ENCODE measurements around the gene SNX5.

GRCh38 chr20:18005170-18005989 is 36.8 kb upstream of the SNX5 start:
- TF ChIP-seq CTCF (conservative IDR thresholded peaks at IDR 0.05 in 1 of 2, IDR thresholded peaks at IDR 0.05 in 1 of 2; ENCODE audit: extremely low read depth in 1 of 2, insufficient read depth in 1 of 2, low read depth in 1 of 2, low read length in 2 of 2): no peak
- TF ChIP-seq EZH2 (IDR thresholded peaks at IDR 0.05; ENCODE audit: borderline replicate concordance, low read length): no peak

Measured in mammary epithelial cell (primary cell).